GM23338 (cell line): ENCODE measurements around the gene C14orf180. TPM values are rescaled to one million over a fixed set of nuclear protein-coding genes. Genes with fewer than 3 reads are reported as not detected.

ENCODE experiments used
- ATAC-seq: fragments of 200-7000 bp; cut with Tn5 transposase; 3 replicates; pipeline ENCODE4 v1.9.1; 2020
- DNase-seq: peaks from one replicate; pipeline ENCODE4 v3.0.0-alpha.2; 2015; ENCODE audit warnings: low spot score
- H2AFZ ChIP-seq: fragments of 200-600 bp; sonication (generic); 2 replicates; pipeline ENCODE4 v1.8.0; 2016; ENCODE audit warnings: antibody characterized with exemption, mild to moderate bottlenecking, moderate library complexity
- H3F3A ChIP-seq: fragments of 200-600 bp; sonication (generic); replicated peaks from 2 replicates; pipeline ENCODE4 v1.8.0; 2017; ENCODE audit warnings: antibody characterized with exemption, mixed run types, low read depth
- H3K27ac ChIP-seq: fragments of 200-600 bp; sonication (generic); 2 replicates; pipeline ENCODE4 v1.6.1; 2016; ENCODE audit warnings: low read depth
- H3K27me3 ChIP-seq: fragments of 200-600 bp; sonication (generic); 2 replicates; pipeline ENCODE4 v1.8.0; 2016; ENCODE audit warnings: mild to moderate bottlenecking, mixed run types, moderate library complexity; ENCODE audit not compliant: insufficient read depth
- H3K36me3 ChIP-seq: fragments of 200-600 bp; sonication (generic); 2 replicates; pipeline ENCODE4 v1.8.0; 2016; ENCODE audit warnings: mild to moderate bottlenecking; ENCODE audit not compliant: insufficient read depth
- H3K4me1 ChIP-seq: fragments of 200-600 bp; sonication (generic); 2 replicates; pipeline ENCODE4 v1.8.0; 2016; ENCODE audit warnings: mild to moderate bottlenecking, moderate library complexity; ENCODE audit not compliant: insufficient read depth
- H3K4me2 ChIP-seq: fragments of 200-600 bp; sonication (generic); 2 replicates; pipeline ENCODE4 v1.7.1; 2017; ENCODE audit warnings: mixed run types
- H3K4me3 ChIP-seq: fragments of 200-600 bp; sonication (generic); 2 replicates; pipeline ENCODE4 v1.6.1; 2016; ENCODE audit warnings: mixed run types
- H3K79me2 ChIP-seq: fragments of 200-600 bp; sonication (generic); replicated peaks from 2 replicates; pipeline ENCODE4 v1.8.0; 2017; ENCODE audit warnings: mild to moderate bottlenecking; ENCODE audit not compliant: insufficient read depth
- H3K9me2 ChIP-seq: fragments of 200-600 bp; sonication (generic); 2 replicates; pipeline ENCODE4 v1.8.0; 2017; ENCODE audit not compliant: insufficient read depth
- H4K20me1 ChIP-seq: fragments of 200-600 bp; sonication (generic); replicated peaks from 2 replicates; pipeline ENCODE4 v1.8.0; 2017; ENCODE audit warnings: mild to moderate bottlenecking; ENCODE audit not compliant: insufficient read depth
- H3K27ac Mint-ChIP-seq: 2 replicates; pipeline ENCODE4 v1.8.0; 2020; ENCODE audit warnings: inconsistent platforms, mild to moderate bottlenecking, moderate library complexity, mixed read lengths
- H3K27me3 Mint-ChIP-seq: 3 replicates; pipeline ENCODE4 v1.8.0; 2022; ENCODE audit warnings: low read depth, mild to moderate bottlenecking, moderate library complexity, mixed read lengths, inconsistent platforms; ENCODE audit not compliant: insufficient read depth, poor library complexity
- H3K36me3 Mint-ChIP-seq: 3 replicates; pipeline ENCODE4 v1.8.0; 2021; ENCODE audit warnings: low read depth, mild to moderate bottlenecking, inconsistent platforms, moderate library complexity, mixed read lengths
- H3K4me1 Mint-ChIP-seq: 3 replicates; pipeline ENCODE4 v1.8.0; 2020; ENCODE audit warnings: mild to moderate bottlenecking, inconsistent platforms, mixed read lengths
- H3K4me3 Mint-ChIP-seq: 3 replicates; pipeline ENCODE4 v1.8.0; 2021; ENCODE audit warnings: moderate library complexity, mild to moderate bottlenecking, inconsistent platforms, mixed read lengths
- H3K9me3 Mint-ChIP-seq: 3 replicates; pipeline ENCODE4 v1.8.0; 2020; ENCODE audit warnings: moderate library complexity, mild to moderate bottlenecking, inconsistent platforms, mixed read lengths
- CREB1 ChIP-seq: fragments of 250-450 bp; sonication (Bioruptor Pico); IDR thresholded peaks from 2 replicates; pipeline ENCODE4 v1.5.0; 2020; ENCODE audit warnings: low read depth, mild to moderate bottlenecking, moderate library complexity
- EZH2 ChIP-seq: fragments of 200-600 bp; sonication (generic); IDR thresholded peaks from one replicate; pipeline ENCODE4 v1.8.0; 2017; ENCODE audit warnings: antibody characterized with exemption, mild to moderate bottlenecking, low read depth; ENCODE audit not compliant: unreplicated experiment
- EZH2phosphoT487 ChIP-seq: fragments of 200-600 bp; sonication (generic); IDR thresholded peaks from one replicate; pipeline ENCODE4 v1.8.1; 2018; ENCODE audit warnings: antibody characterized with exemption; ENCODE audit not compliant: unreplicated experiment
- JUNB ChIP-seq: IDR thresholded peaks from one replicate; pipeline ENCODE4 v1.6.1; 2016; ENCODE audit warnings: antibody characterized with exemption; ENCODE audit not compliant: unreplicated experiment
- NANOG ChIP-seq: IDR thresholded peaks from 2 replicates; pipeline ENCODE4 v1.6.1; 2016; ENCODE audit warnings: antibody characterized with exemption, borderline replicate concordance
- POLR2AphosphoS5 ChIP-seq: IDR thresholded peaks from 2 replicates; pipeline ENCODE4 v1.6.1; 2016; ENCODE audit warnings: antibody characterized with exemption, low read depth
- STAT1 ChIP-seq: IDR thresholded peaks from one replicate; pipeline ENCODE4 v1.6.1; 2016; ENCODE audit warnings: antibody characterized with exemption; ENCODE audit not compliant: unreplicated experiment
- ZNF114 ChIP-seq: fragments of 250-450 bp; sonication (Bioruptor Pico); IDR thresholded peaks from 2 replicates; pipeline ENCODE4 v1.5.0; 2020; ENCODE audit warnings: mild to moderate bottlenecking, moderate library complexity
- ZNF331 ChIP-seq: fragments of 250-450 bp; sonication (Bioruptor Pico); IDR thresholded peaks from 2 replicates; pipeline ENCODE4 v1.5.0; 2020; ENCODE audit warnings: low read depth, mild to moderate bottlenecking, moderate library complexity
- polyA plus RNA-seq: library from polyadenylated mRNA; unstranded; fragments of >200 nt; fragmentation: Nextera tagmentation; extraction: Ambion mirVana; gene quantifications from 2 replicates; pipeline ENCODE4 v1.2.1, GENCODE V29; 2016
- total RNA-seq: library from RNA; depleted of rRNA; stranded (reverse); fragments of >200 nt; shearing (Covaris generic); gene quantifications from 2 replicates; pipeline ENCODE4 v1.2.3, GENCODE V29; 2014
- TF ChIP-seq, protein P1 (sequence below): IDR thresholded peaks from one replicate; pipeline ENCODE4 v1.6.1; 2018; ENCODE audit warnings: antibody characterized with exemption; ENCODE audit not compliant: unreplicated experiment
- TF ChIP-seq, protein P2 (sequence below): IDR thresholded peaks from 2 replicates; pipeline ENCODE4 v1.6.1; 2016; ENCODE audit warnings: antibody characterized with exemption
- TF ChIP-seq, protein P3 (sequence below): fragments of 250-450 bp; sonication (Bioruptor Pico); IDR thresholded peaks from 2 replicates; pipeline ENCODE4 v1.5.0; 2020; ENCODE audit warnings: mild to moderate bottlenecking, moderate library complexity
- TF ChIP-seq, protein P4 (sequence below), 2 experiments: fragments of 200-600 bp in 1 of 2; sonication (generic) in 1 of 2; conservative IDR thresholded peaks; 2 replicates each; pipeline versions ENCODE4 v1.5.1 to v1.6.1; 2016 to 2017; ENCODE audit warnings: antibody characterized with exemption in 2 of 2, low read depth in 2 of 2, mild to moderate bottlenecking in 2 of 2, moderate library complexity in 1 of 2

Gene C14orf180
- total and polyA plus RNA-seq, 2 experiments from 2014 or later, result not detected

DNA sequence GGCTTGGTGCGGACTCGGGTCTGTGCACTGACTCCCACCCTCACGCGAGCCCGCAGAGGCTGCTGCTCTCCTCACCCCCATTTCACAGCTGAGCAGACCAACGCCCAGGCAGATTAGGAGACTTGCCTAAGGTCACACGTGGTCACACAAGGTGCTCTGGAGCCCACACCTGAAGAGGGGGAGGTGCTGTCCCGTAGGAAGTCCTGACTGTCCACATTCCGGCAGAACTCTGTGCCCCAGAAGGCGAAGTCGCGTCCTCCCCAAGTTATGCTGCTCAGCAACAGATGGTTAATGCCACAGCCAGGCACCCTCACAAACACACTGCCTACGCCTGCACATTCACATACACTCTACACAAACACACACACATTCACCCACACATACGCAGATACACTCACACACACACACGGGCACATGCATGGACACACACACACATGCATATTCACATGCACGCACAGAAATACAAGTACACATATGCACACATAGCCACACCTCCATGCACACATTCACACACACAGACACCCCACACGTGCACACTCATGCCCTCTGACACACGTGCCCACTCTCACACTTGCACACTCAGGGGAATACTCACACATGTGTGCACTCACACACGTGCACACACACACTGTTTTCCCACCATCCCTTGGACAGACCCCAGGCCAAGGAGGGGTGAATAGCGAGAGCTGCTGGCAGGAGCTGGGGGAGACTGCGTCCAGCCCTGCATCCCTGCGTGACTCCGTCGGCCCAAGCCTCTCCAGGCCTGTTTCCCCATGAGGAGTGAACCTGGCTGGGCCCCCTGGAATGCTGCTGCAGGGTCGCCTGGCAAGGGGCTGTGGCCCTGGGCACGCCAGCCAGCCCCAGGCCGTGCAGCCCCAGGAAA, 4.1 kb downstream of the C14orf180 start:
- no peak overlapping the region for H3K27ac ChIP-seq
- ATAC-seq (no peak), DNase-seq (no peak)
- H3K9me2 ChIP-seq, result no peaks in the 10 kb centered on the region
- no peak overlapping the region for H2AFZ ChIP-seq
- H3F3A ChIP-seq, result no peaks in the 10 kb centered on the region
- no peaks in the 10 kb centered on the region for H3K4me1 ChIP-seq
- no peaks in the 10 kb centered on the region for H3K36me3 ChIP-seq
- no peak overlapping the region for H3K4me2 ChIP-seq
- Mint-ChIP-seq H3K4me1 (peaks cover 4% of the 10 kb centered on the region; the same call in 2 of the 3 replicates), H3K9me3 (no peaks in the 10 kb centered on the region), H3K27ac (no peak overlapping the region), H3K36me3 (no peaks in the 10 kb centered on the region), H3K27me3 (peaks cover 5% of the 10 kb centered on the region), H3K4me3 (no peak overlapping the region)
- TF ChIP-seq ZNF114 (CRISPR knock-in tag) (no peak), JUNB (no peak), NANOG (no peak), ZNF331 (CRISPR knock-in tag) (no peak), CREB1 (CRISPR knock-in tag) (no peak), STAT1 (no peak), EZH2phosphoT487 (no peak), EZH2 (no peak), POLR2AphosphoS5 (no peak)
- TF ChIP-seq, protein P1, sequence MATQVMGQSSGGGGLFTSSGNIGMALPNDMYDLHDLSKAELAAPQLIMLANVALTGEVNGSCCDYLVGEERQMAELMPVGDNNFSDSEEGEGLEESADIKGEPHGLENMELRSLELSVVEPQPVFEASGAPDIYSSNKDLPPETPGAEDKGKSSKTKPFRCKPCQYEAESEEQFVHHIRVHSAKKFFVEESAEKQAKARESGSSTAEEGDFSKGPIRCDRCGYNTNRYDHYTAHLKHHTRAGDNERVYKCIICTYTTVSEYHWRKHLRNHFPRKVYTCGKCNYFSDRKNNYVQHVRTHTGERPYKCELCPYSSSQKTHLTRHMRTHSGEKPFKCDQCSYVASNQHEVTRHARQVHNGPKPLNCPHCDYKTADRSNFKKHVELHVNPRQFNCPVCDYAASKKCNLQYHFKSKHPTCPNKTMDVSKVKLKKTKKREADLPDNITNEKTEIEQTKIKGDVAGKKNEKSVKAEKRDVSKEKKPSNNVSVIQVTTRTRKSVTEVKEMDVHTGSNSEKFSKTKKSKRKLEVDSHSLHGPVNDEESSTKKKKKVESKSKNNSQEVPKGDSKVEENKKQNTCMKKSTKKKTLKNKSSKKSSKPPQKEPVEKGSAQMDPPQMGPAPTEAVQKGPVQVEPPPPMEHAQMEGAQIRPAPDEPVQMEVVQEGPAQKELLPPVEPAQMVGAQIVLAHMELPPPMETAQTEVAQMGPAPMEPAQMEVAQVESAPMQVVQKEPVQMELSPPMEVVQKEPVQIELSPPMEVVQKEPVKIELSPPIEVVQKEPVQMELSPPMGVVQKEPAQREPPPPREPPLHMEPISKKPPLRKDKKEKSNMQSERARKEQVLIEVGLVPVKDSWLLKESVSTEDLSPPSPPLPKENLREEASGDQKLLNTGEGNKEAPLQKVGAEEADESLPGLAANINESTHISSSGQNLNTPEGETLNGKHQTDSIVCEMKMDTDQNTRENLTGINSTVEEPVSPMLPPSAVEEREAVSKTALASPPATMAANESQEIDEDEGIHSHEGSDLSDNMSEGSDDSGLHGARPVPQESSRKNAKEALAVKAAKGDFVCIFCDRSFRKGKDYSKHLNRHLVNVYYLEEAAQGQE, result no peak
- TF ChIP-seq, protein P2, sequence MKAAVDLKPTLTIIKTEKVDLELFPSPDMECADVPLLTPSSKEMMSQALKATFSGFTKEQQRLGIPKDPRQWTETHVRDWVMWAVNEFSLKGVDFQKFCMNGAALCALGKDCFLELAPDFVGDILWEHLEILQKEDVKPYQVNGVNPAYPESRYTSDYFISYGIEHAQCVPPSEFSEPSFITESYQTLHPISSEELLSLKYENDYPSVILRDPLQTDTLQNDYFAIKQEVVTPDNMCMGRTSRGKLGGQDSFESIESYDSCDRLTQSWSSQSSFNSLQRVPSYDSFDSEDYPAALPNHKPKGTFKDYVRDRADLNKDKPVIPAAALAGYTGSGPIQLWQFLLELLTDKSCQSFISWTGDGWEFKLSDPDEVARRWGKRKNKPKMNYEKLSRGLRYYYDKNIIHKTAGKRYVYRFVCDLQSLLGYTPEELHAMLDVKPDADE, result no peak
- TF ChIP-seq, protein P3, sequence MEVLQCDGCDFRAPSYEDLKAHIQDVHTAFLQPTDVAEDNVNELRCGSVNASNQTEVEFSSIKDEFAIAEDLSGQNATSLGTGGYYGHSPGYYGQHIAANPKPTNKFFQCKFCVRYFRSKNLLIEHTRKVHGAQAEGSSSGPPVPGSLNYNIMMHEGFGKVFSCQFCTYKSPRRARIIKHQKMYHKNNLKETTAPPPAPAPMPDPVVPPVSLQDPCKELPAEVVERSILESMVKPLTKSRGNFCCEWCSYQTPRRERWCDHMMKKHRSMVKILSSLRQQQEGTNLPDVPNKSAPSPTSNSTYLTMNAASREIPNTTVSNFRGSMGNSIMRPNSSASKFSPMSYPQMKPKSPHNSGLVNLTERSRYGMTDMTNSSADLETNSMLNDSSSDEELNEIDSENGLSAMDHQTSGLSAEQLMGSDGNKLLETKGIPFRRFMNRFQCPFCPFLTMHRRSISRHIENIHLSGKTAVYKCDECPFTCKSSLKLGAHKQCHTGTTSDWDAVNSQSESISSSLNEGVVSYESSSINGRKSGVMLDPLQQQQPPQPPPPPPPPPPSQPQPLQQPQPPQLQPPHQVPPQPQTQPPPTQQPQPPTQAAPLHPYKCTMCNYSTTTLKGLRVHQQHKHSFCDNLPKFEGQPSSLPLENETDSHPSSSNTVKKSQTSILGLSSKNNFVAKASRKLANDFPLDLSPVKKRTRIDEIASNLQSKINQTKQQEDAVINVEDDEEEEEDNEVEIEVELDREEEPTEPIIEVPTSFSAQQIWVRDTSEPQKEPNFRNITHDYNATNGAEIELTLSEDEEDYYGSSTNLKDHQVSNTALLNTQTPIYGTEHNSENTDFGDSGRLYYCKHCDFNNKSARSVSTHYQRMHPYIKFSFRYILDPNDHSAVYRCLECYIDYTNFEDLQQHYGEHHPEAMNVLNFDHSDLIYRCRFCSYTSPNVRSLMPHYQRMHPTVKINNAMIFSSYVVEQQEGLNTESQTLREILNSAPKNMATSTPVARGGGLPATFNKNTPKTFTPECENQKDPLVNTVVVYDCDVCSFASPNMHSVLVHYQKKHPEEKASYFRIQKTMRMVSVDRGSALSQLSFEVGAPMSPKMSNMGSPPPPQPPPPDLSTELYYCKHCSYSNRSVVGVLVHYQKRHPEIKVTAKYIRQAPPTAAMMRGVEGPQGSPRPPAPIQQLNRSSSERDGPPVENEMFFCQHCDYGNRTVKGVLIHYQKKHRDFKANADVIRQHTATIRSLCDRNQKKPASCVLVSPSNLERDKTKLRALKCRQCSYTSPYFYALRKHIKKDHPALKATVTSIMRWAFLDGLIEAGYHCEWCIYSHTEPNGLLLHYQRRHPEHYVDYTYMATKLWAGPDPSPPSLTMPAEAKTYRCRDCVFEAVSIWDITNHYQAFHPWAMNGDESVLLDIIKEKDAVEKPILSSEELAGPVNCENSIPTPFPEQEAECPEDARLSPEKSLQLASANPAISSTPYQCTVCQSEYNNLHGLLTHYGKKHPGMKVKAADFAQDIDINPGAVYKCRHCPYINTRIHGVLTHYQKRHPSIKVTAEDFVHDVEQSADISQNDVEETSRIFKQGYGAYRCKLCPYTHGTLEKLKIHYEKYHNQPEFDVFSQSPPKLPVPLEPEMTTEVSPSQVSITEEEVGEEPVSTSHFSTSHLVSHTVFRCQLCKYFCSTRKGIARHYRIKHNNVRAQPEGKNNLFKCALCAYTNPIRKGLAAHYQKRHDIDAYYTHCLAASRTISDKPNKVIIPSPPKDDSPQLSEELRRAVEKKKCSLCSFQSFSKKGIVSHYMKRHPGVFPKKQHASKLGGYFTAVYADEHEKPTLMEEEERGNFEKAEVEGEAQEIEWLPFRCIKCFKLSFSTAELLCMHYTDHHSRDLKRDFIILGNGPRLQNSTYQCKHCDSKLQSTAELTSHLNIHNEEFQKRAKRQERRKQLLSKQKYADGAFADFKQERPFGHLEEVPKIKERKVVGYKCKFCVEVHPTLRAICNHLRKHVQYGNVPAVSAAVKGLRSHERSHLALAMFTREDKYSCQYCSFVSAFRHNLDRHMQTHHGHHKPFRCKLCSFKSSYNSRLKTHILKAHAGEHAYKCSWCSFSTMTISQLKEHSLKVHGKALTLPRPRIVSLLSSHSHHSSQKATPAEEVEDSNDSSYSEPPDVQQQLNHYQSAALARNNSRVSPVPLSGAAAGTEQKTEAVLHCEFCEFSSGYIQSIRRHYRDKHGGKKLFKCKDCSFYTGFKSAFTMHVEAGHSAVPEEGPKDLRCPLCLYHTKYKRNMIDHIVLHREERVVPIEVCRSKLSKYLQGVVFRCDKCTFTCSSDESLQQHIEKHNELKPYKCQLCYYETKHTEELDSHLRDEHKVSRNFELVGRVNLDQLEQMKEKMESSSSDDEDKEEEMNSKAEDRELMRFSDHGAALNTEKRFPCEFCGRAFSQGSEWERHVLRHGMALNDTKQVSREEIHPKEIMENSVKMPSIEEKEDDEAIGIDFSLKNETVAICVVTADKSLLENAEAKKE (CRISPR knock-in tag), result no peak
- TF ChIP-seq, protein P4, sequence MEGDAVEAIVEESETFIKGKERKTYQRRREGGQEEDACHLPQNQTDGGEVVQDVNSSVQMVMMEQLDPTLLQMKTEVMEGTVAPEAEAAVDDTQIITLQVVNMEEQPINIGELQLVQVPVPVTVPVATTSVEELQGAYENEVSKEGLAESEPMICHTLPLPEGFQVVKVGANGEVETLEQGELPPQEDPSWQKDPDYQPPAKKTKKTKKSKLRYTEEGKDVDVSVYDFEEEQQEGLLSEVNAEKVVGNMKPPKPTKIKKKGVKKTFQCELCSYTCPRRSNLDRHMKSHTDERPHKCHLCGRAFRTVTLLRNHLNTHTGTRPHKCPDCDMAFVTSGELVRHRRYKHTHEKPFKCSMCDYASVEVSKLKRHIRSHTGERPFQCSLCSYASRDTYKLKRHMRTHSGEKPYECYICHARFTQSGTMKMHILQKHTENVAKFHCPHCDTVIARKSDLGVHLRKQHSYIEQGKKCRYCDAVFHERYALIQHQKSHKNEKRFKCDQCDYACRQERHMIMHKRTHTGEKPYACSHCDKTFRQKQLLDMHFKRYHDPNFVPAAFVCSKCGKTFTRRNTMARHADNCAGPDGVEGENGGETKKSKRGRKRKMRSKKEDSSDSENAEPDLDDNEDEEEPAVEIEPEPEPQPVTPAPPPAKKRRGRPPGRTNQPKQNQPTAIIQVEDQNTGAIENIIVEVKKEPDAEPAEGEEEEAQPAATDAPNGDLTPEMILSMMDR (conservative IDR thresholded peaks at IDR 0.05; ENCODE audit: low read depth in 2 of 2), result no peak
- H4K20me1 ChIP-seq, result no peaks in the 10 kb centered on the region
- H3K27me3 ChIP-seq, result no peaks in the 10 kb centered on the region
- H3K79me2 ChIP-seq, result no peaks in the 10 kb centered on the region
- H3K4me3 ChIP-seq, result no peak overlapping the region
